WTC11 (cell line): ENCODE measurements around the gene UNC119B.

Experiments
- CTCF ChIP-seq: fragments of 200-600 bp; IDR thresholded peaks from 2 replicates; pipeline ENCODE4 v1.8.0; 2022; ENCODE audit warnings: antibody characterized with exemption
- ESRRA ChIP-seq: sonication (generic); formaldehyde crosslinking; IDR thresholded peaks from 2 replicates; pipeline ENCODE4 v1.8.1; 2022; ENCODE audit warnings: mild to moderate bottlenecking, missing genetic modification reagents, borderline replicate concordance
- HMGXB4 ChIP-seq: sonication (generic); formaldehyde crosslinking; IDR thresholded peaks from 2 replicates; pipeline ENCODE4 v1.8.1; 2023; ENCODE audit warnings: mild to moderate bottlenecking, moderate library complexity, missing genetic modification reagents
- IRF2 ChIP-seq: sonication (generic); formaldehyde crosslinking; IDR thresholded peaks from 2 replicates; pipeline ENCODE4 v1.8.0; 2022; ENCODE audit warnings: low read depth, missing genetic modification reagents, borderline replicate concordance
- NFE2L1 ChIP-seq: sonication (generic); formaldehyde crosslinking; IDR thresholded peaks from 2 replicates; pipeline ENCODE4 v1.8.1; 2023; ENCODE audit warnings: missing genetic modification reagents
- NR1H2 ChIP-seq: sonication (generic); formaldehyde crosslinking; IDR thresholded peaks from 2 replicates; pipeline ENCODE4 v1.9.0; 2021; ENCODE audit warnings: mild to moderate bottlenecking, moderate library complexity, missing genetic modification reagents
- PRDM15 ChIP-seq: sonication (generic); formaldehyde crosslinking; IDR thresholded peaks from 2 replicates; pipeline ENCODE4 v1.8.0; 2022; ENCODE audit warnings: missing genetic modification reagents
- RELA ChIP-seq: sonication (generic); formaldehyde crosslinking; IDR thresholded peaks from 2 replicates; pipeline ENCODE4 v1.8.1; 2022; ENCODE audit warnings: missing genetic modification reagents, mild to moderate bottlenecking, borderline replicate concordance
- TEAD4 ChIP-seq: sonication (generic); formaldehyde crosslinking; IDR thresholded peaks from 2 replicates; pipeline ENCODE4 v1.8.0; 2022; ENCODE audit warnings: mild to moderate bottlenecking, missing genetic modification reagents
- ZNF263 ChIP-seq: sonication (generic); formaldehyde crosslinking; IDR thresholded peaks from 2 replicates; pipeline ENCODE4 v1.8.1; 2022; ENCODE audit warnings: low read depth, mild to moderate bottlenecking, moderate library complexity, missing genetic modification reagents
- ZNF423 ChIP-seq: fragments of 250-450 bp; sonication (Bioruptor Pico); IDR thresholded peaks from 2 replicates; pipeline ENCODE4 v2.1.2; 2022; ENCODE audit warnings: mild to moderate bottlenecking, moderate library complexity

- TF ChIP-seq PRDM15 (CRISPR knock-in tag) (no peak), CTCF (no peak), ESRRA (CRISPR knock-in tag) (no peak), RELA (CRISPR knock-in tag) (no peak), ZNF423 (CRISPR knock-in tag) (no peak), NFE2L1 (no peak), HMGXB4 (CRISPR knock-in tag) (no peak), IRF2 (no peak), NR1H2 (CRISPR knock-in tag) (no peak), ZNF263 (CRISPR knock-in tag) (no peak), TEAD4 (CRISPR knock-in tag) (no peak)
Measured at GRCh38 chr12:120761519-120761934, 51.3 kb downstream of the UNC119B start.
